ENCODE data around the gene HLA-F.

- TF ChIP-seq CTCF (IDR thresholded peaks at IDR 0.05) (no peak), POLR2A (IDR thresholded peaks at IDR 0.05) (no peak)
These were observed 46.1 kb upstream of the HLA-F start for GRCh38 chr6:29676981-29677601.

Measured in uterus (tissue), 2 donors.